ENCODE data around the gene ZFP82.
A peak's percentile ranks its signal among the peaks of the same experiment; 100 is the strongest.

The ZFP82 gene

DNA sequence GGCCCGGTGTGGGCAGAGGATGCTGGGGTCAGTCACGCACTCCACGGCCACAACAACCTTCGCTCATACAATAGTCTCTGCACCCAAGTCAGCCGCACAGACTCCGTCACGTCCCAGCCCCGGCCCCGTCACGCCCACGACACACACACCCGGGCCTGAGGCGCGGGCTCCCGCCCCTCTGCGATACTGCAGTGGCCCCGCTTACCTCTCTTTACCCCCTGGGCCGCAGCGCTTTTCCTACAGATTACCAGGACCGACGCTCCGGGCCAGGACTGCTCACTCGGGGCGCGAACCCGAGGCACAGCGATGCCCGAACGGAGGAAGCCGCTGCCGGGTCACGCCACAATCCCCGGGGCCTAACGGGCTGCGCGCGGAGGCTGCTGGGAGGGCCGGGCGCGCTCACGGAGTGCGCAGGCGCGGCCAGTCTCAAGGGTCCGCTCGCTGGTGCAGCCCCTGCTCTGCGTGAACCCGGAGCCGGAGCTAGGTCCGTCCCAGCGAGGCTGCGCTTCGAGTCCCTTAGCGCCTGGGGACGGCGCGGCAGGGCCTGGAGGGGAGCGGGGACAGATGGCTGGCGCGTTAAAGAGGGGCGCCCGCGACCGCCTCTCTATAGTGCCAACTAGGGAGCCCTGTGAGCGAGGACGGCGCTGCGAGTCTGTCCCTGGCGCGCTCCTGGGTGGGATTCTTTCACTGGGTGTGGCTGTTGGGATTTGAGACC lies at the start of gene ZFP82:
Gene ZFP82, minus strand, starts transcription at position 358 of the 715 bp plus-strand sequence. CDS start 8,855 bp downstream, outside the sequence.
- peak; percentile 92 for DNase-seq

DNA sequence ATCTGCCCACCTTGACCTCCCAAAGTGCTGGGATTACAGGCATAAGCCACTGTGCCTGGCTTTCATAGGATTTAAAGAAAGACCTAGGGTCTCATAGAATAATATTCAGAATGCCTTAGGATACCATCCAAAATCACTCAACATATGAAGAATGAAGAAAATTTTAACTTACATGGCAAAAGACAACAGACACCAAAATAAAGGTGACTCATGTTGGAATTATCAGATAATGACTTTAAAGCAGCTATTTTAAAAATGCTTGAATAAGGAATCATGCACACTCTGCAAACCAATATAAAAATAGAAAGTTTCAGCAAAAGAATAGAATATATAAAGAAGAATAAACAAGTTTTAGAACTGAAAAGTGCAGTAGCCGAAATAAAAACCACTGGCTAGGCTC lies 41.6 kb upstream of the ZFP82 start:
- no peak for DNase-seq

DNA sequence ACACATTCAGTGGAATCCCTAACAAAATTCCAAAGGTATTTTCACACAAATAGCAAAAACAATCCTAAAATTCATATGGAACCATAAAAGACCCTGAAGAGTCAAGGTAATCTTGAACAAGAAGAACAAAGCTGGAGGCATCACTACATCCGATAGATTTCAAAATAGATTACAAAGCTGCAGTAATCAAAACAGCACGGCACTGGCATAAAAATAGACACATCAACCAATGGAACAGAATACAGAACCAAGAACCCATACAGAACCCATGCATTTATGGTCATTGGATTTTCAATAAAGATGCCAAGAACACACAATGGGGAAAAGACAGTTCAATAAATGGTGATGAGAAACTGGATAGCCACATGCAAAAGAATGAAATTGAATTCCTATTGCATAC lies 38.4 kb upstream of the ZFP82 start:
- no peak for DNase-seq

DNA sequence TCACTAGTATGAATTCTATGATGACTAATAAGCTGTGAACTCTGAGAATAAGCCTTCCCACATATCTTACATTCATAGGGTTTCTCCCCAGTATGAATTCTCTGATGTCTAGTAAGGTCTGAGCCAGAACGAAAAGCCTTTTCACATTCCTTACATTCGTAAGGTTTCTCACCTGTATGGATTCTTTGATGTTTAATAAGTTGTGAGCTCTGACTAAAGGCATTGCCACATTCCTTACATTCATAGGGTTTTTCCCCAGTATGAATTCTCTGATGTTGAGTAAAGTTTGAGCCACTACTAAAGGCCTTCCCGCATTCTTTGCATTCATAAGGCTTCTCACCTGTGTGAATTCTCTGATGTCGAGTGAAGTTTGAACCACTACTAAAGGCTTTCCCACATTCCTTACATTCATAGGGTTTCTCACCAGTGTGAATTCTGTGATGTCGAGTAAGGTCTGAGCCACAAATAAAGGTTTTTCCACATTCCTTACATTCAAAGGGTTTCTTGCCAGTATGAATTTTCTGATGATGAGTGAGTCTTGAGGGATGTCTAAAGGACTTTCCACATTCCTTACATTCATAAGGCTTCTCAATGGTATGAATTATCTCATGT lies 30.7 kb upstream of the ZFP82 start:
- no peak for DNase-seq

DNA sequence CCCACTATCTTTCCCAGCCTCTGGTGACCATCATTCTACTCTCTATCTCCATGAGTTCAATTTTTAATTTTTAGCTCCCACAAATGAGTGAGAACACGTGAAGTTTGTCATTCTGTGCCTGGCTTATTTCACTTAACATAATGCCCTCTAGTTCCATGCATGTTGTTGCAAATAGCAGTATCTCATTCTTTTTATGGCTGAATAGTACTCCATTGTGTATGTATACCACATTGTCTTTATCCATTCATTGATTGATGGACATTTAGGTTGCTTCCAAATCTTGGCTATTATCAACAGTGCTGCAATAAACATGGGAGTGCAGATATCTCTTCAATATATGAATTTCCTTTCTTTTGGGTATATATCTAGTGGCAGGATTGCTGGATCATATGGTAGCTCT lies 22.9 kb upstream of the ZFP82 start:
- DNase-seq, result no peak

DNA sequence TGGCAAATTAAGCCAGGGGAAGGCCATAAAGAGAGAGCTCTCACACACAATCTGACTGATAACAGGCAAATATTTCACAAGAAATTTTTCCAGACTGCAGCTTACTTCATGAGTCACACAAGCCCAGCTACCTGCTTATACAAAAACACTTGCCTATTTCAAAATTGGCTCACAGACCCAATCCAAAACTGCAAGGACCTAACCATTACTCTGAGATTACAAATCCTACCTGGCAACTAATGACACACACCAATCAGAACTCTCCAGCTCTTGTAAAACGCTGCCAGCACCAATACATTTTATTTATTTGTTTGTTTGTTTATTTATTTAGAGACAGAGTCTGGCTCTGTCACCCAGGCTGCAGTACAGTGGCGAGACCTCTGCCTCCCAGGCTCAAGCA lies 18.1 kb upstream of the ZFP82 start:
- DNase-seq, result no peak

DNA sequence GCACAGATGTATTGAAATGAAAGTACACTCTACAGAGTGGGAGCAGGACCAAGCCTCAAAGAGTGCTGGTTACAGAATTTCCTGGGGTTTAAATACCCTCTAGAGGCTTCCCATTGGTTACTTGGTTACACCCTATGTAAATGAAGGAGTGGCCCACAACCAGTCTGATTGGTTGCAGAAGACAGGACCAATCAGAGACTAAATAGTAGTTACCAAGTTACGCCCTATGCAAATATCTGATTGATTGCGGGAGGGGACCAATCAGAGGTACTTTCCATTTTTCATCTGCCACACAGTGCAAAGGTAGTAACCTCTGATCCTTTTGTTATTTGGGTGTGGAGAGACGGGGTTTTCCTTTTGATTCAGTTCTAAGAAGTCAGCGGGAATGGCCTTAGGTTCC lies 5.5 kb upstream of the ZFP82 start:
- no peak for DNase-seq

DNA sequence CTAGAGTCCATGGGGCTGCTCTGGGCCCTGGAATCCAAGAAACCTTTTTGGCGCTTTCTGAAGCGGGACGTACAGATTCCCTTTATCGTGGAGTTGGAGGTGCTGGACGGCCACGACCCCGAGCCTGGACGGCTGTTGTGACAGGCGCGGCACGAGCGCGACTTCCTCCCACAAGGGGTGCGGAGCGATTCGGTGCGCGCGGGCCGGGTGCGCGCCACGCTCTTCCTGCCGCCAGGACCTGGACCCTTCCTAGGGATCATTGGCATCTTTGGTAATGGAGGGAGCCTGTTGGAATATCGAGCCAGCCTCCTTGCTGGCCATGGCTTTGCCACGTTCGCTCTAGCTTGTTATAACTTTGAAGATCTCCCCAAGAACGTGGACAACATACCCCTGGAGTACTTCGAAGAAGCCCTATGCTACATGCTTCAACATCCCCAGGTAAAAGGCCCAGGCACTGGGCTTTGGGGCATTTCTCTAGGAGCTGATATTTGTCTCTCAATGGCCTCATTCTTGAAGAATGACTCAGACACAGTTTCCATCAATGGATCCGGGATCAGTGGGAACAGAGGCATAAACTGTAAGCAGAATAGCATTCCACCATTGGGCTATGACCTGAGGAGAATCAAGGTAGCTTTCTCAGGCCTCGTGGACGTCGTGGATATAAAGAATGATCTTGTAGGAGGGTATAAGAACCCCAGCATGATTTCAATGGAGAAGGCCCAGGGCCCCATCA lies 3.5 kb upstream of the ZFP82 start:
- no peak for DNase-seq

DNA sequence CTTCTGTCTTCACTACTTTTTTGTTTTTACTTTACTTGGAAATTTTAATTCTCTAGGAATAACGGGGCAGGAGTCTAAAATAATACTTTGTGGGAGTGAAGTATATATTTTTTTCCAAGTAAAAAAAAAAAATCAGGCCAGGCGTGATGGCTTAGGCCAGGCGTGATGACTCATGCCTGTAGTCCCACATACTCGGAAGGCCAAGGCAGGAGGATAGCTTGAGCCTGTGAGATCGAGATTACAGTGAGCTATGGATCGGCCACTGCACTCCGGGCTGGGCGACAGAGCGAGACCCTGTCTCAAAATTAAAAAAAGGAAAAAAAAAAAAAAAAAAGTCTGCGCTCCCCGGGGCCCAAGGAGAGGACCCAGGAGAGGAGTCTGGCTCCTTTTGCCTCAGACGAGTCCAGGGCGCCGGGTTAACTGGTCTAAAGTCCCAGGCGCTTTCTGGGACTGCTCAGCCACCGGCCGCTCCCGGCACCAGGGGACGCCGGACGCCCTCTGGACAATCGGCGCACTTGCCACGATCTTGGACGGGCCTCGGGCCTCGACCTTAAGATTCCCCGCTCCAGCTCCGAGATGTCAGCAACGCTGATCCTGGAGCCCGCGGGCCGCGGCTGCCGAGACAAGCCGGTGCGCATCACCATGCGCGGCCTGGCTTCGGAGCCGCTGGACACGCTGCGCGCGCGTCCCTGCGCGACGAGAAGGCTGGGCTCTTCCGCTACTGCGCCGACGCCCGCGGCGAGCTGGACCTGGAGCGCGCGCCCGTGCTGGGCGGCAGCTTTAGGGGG lies 2.7 kb upstream of the ZFP82 start:
- peak; percentile 46 for DNase-seq

DNA sequence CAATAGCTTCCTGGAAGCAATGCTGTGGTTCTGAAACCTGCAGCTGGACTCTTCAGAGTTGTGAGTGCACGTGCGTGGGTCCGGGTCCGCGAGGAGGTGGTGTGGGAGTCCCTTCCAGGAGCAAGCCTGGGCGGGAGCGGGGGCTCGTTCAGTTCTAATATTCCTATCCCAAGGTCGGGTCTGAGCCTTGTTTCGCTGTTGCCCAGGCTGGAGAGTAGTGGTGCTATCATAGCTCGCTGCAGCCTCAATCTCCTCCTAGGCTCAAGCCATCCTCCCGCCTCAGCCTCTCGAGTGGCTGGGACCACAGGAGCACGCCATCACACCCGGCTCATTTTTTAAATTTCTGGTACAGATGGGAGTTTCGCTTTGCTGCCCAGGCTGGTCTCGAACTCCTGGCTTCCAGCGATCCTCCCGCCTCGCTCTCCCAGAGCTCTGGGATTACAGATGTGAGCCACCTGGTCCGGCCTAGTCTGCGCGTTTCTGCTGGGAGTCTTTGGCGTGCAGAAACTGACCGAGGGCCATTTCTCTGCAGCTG lies 625 bp downstream of the ZFP82 start:
- no peak for DNase-seq

DNA sequence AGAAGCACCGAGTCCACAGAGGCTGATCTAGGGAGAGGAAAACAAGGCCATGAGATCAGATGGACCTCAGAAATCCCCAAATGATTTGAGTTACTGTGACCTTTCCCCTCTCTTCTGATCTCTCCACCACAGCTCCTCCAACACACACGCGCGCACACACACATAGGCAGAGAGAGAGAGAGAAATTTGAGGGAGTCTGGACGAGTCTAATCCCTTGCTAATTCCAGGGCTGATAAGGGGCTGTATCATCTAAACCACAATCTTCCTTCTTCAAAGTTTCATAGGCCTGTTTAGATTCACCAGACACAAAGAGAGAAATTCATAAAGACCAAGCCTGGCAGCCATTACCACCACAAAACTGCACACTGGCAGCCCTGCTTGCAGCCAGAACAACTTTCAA lies 8.6 kb downstream of the ZFP82 start:
- no peak for DNase-seq

DNA sequence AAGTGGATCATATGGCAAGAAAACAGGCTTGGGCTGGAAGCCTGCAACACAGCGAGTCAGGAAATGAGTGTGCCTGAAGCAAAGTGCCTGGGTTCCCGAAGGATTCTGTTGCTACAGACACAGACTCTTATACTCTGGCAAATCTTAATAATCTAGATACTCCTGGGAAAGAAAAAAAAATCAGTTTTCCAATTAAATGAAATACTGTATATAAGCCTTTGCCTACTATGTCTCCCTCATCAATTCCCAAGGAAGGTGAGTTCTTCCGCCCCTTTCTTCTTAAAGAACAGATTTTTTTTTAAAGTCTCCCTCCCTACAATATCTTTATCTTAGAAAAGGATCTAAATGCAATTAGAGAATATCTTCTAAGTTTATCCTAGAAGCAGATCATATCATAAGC lies 10.3 kb downstream of the ZFP82 start:
- DNase-seq, result no peak

DNA sequence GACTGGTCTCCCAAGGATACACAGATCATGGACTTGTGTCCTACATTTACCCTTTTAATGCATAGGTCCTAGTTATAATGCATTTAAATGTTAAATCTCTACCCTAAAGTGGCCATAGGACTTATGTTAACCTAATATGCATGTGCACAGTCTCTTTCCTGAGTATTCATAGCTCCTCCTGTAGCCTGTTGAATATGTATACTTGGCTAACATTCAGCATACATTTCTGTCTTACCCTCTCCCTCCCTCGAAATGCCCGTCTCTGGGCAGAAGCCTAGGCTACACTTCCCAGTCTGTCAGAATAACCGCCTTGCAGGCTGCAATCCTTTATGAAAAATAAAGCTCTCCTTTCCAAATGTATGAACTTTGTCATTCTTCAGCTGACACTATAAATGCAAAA lies 13.9 kb downstream of the ZFP82 start:
- DNase-seq, result no peak

DNA sequence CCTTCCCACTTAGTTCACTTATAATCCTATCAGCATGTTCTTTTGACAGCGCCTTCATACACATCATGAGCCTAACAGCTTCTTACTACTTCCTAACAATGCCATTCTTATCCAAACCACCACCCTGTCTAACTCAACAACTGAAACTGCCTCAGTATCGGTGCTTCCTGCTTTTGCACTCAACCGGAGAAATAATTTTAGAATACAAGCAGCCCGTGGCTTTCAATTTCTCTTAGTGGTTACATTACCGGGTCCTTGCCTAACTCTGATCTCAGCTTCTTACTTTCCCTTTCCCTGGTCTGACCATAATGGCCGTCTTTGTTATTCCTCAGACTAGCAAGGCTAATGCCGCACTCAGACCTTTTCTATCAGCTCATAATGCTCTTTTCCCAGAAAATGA lies 17.0 kb downstream of the ZFP82 start:
- no peak for DNase-seq

DNA sequence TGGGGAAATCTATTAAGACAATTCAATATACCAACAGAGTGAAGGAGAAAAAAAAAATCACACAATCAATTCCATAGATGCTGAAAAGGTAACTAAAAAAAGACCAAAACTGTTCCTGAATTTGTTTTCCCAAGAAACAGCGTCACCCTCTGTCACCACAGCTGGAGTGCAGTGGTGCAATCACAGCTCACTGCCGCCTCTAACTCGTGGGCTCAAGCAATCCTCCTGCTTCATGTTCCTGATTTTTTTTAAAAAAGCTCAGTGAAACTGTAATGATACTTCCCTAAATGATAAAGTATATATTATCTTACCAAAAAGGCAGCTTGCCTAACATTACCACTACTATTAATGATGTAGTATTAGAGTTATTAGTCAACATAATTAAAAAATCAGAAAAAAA lies 19.9 kb downstream of the ZFP82 start:
- DNase-seq, result no peak

DNA sequence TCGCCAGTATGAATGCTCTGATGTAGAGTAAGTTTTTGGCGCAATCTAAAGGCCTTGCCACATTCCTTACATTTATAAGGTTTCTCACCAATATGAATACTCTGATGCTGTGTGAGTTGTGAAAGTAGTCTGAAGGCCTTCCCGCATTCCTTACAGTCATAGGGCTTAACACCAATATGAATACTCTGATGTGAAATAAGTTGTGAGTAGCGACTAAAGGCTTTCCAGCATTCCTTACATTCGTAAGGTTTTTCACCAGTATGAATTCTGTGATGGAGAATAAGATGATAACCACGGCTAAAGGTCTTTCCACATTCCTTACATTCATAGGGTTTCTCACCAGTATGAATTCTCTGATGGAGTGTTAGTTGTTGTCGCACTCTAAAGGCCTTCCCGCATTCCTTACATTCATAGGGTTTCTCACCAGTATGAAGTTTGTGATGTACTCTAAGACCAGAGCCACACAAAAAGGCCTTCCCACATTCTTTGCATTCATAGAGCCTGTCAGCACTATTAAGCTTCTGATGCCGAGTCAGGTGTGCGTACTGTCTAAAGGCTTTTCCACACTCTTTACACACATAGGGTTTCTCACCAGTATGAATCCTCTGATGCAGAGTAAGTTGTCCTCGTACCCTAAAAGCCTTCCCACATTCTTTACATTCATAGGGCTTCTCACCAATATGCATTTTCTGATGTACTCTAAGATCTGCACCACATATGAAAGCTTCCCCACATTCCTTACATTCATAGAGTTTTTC lies 25.3 kb downstream of the ZFP82 start:
- no peak for DNase-seq

DNA sequence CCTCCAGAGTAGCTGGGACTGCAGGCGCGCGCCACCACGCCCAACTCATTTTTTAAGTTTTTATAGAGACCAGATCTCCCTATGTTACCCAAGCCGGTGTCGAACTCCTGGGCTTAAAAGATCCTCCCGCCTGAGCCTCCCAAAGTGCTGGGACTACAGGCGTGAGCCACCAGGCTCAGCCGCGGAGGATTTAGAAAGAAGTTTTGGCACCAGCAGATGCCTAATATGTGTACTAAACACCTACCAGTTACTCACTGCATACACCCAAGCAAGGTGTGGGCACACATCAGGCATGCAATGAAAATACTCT lies 39.0 kb downstream of the ZFP82 start:
- no peak for DNase-seq

DNA sequence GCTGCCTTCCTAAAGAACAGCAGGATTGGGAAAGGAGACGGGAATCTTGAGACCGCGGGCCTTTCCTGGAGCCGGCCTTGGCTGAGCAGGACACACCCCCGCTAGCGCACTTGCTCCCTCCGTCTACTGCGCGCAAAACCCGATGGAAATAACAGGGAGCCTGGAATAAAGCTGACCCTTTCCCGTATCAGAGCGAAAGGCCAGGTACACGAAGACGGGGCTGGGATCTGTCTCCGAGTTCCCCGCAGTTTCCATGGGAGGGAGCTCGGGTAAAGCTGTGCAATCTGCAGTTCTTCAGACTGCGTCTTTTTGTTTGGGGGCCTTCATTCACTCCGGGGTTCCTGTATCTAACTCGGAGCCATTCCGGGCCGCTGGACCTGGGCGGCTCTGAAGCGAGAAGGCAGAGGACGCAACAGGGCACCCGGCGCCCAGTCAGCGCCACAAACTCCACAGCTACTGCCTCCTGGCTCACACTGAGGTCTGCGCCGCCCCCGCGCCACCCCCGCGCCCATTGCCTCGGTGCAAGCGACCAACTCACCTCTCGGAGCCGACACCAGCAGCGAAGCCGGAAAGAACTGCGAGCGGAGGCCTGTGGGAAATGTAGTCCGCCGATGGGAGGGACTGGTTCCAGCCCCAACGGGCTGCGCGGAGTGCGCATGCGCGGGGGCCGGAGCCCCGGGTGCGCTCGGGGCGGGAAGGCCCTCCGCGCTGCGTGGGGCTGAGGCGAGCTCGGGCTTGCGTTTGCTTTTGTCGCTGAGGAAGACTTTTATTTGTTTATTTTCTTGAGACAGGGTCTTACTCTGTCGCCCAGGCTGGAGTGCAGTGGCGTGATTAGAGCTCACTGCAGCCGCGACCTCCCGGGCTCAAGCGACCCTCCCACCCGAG lies 39.6 kb downstream of the ZFP82 start, which contains the start of gene ZFP14:
Gene ZFP14, minus strand, starts transcription at position 577 of the 885 bp plus-strand sequence. CDS start 11,309 bp downstream, outside the sequence.
- peak; percentile 95 for DNase-seq

DNA sequence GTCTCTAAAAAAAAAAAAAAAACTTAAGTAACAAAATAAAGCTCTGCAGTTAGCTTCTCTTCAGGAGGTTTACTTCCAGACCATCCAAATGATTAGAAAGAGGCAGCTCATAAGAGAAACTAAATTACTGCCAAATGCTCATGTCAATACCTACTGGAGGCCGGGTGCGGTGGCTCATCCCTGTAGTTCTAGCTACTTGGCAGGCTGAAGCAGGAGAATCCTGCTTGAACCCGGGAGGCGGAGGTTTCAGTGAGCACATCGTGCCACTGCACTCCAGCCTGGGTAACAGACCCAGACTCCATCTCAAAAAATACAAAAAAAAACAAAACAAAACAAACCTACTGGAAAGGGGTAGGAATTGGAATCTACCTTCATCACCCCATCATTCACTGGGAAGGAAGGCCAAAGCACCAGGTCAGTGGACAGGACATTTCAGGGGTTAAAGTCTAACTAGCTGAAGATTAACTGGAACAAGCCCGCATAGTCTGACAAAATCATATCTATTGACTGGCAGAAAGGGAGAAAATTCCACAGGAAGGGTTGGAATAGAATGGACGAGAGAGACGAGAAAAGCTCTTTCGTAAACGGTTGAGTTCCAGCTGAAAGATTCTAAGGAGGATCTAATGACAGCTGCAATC lies 40.8 kb downstream of the ZFP82 start:
- DNase-seq, result no peak

DNA sequence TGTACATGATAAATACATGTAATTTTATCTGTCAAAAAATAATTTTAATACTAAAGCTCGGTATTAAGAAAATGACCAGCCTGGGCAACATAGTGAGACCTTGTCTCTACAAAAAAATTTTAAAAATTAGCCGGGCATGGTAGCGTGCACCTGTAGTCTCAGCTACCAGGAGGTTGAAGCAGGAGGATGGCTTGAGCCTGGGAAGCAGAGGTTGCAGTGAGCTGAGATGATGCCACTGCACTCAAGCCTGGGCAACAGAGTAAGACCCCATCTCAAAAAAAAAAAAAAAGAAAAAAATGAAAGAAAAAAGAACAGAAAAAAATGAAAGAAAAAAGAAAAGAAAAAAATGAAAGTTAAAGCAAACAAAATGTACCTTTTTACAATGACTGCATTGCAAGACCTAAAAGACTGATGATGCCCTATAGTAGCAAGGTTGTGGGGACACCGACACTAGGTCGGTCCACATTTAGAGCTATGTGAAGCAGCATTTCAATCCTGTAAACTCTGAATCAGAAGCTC lies 44.7 kb downstream of the ZFP82 start:
- DNase-seq, result no peak

DNA sequence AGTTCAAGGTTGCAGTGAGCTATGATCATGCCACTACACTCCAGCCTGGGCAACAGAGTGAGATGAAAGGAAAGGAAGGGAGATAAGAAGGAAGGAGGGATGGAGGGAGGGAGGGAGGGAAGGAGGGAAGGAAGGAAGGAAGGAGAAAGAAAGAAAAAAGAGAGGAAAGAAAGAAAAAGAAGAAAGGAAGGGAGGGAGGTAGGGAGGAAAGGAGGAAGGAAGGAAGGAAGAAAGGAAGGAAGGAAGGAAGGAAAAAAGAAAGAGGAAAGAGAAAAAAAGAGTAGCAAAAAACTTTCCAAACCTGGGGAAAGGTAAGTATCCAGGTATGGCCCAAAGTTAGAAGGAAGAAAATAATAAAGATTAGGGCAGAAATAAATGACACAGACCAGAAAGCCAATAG lies 46.6 kb downstream of the ZFP82 start:
- no peak for DNase-seq
